HepG2 (cell line): ENCODE results near the gene MTSS2. TPM values are rescaled to one million over a fixed set of nuclear protein-coding genes. Genes with fewer than 3 reads are reported as not detected.
A peak's percentile ranks its signal among the peaks of the same experiment; 100 is the strongest.

ENCODE experiments used
- CC2D1A ChIP-seq: sonication (generic); formaldehyde crosslinking; IDR thresholded peaks from 2 replicates; pipeline ENCODE4 v1.8.1; 2023; ENCODE audit warnings: mild to moderate bottlenecking, missing genetic modification reagents
- FOXK1 ChIP-seq: sonication (generic); formaldehyde crosslinking; IDR thresholded peaks from 2 replicates; pipeline ENCODE4 v1.4.0; 2020; ENCODE audit warnings: low read depth, missing genetic modification reagents, borderline replicate concordance
- MAF1 ChIP-seq: sonication (generic); formaldehyde crosslinking; IDR thresholded peaks from 2 replicates; pipeline ENCODE4 v1.5.0; 2020; ENCODE audit warnings: missing genetic modification reagents, borderline replicate concordance
- MED8 ChIP-seq: sonication (generic); formaldehyde crosslinking; IDR thresholded peaks from 2 replicates; pipeline ENCODE4 v1.8.1; 2023; ENCODE audit warnings: mild to moderate bottlenecking, missing genetic modification reagents; ENCODE audit not compliant: insufficient replicate concordance
- NFE2L1 ChIP-seq: sonication (generic); formaldehyde crosslinking; IDR thresholded peaks from 2 replicates; pipeline ENCODE4 v1.4.0; 2020; ENCODE audit warnings: missing genetic modification reagents, mild to moderate bottlenecking, borderline replicate concordance
- PAF1 ChIP-seq: IDR thresholded peaks from 2 replicates; pipeline ENCODE4 v1.6.1; 2016; ENCODE audit warnings: missing genetic modification reagents, missing compliant biosample characterization
- SNAPC5 ChIP-seq: sonication (generic); formaldehyde crosslinking; IDR thresholded peaks from 2 replicates; pipeline ENCODE4 v1.8.1; 2023; ENCODE audit warnings: mild to moderate bottlenecking, missing genetic modification reagents, borderline replicate concordance
- ZBTB4 ChIP-seq: sonication (generic); formaldehyde crosslinking; IDR thresholded peaks from 2 replicates; pipeline ENCODE4 v1.4.0; 2020; ENCODE audit warnings: missing genetic modification reagents, mild to moderate bottlenecking, borderline replicate concordance
- ZBTB44 ChIP-seq: sonication (generic); formaldehyde crosslinking; IDR thresholded peaks from 2 replicates; pipeline ENCODE4 v1.4.0; 2020; ENCODE audit warnings: missing genetic modification reagents
- ZNF160 ChIP-seq: sonication (generic); formaldehyde crosslinking; IDR thresholded peaks from 2 replicates; pipeline ENCODE4 v1.8.0; 2022; ENCODE audit warnings: mild to moderate bottlenecking, inconsistent platforms, missing genetic modification reagents
- ZNF512 ChIP-seq: sonication (generic); formaldehyde crosslinking; IDR thresholded peaks from 2 replicates; pipeline ENCODE4 v1.4.0; 2020; ENCODE audit warnings: mild to moderate bottlenecking, missing genetic modification reagents
- ZNF598 ChIP-seq: sonication (generic); formaldehyde crosslinking; IDR thresholded peaks from 2 replicates; pipeline ENCODE4 v1.5.1; 2020; ENCODE audit warnings: mild to moderate bottlenecking, missing genetic modification reagents, borderline replicate concordance
- ZNF687 ChIP-seq: sonication (generic); formaldehyde crosslinking; IDR thresholded peaks from 2 replicates; pipeline ENCODE4 v1.5.1; 2020; ENCODE audit warnings: mild to moderate bottlenecking, missing genetic modification reagents, moderate library complexity
- ZNF691 ChIP-seq: sonication (generic); formaldehyde crosslinking; IDR thresholded peaks from 2 replicates; pipeline ENCODE4 v1.4.0; 2020; ENCODE audit warnings: missing genetic modification reagents, low read depth, mild to moderate bottlenecking, borderline replicate concordance
- polyA plus RNA-seq, 8 experiments: library from polyadenylated mRNA; depleted of rRNA in 3 of 8; stranded (reverse) in 7 of 8; unstranded in 1 of 8; fragments of >200 nt; fragmentation: Illumina TruSeq in 4 of 8; extraction: Trizol in 4 of 8; gene quantifications; 2 replicates each; pipeline versions ENCODE4 v1.2.1 to v1.2.3, GENCODE V29; 2011 to 2016; ENCODE audit warnings: low read depth in 4 of 8, missing spikeins in 1 of 8, mixed read lengths in 1 of 8; ENCODE audit not compliant: insufficient read depth in 1 of 8
- total RNA-seq, 5 experiments: library from RNA; depleted of rRNA; stranded (reverse); fragments of >200 nt; fragmentation: Illumina TruSeq; extraction: Trizol; gene quantifications; 2 replicates each; pipeline ENCODE4 v1.2.3, GENCODE V29; 2016; ENCODE audit warnings: low read depth in 1 of 5

MTSS2 gene
- total and polyA plus RNA-seq, 2 of the 13 experiments (the other 11 are each of a cell fraction or from before 2014, with no cell fraction given), result 132 to 242 TPM

GRCh38 chr16:70681382-70682238 lies 4.2 kb downstream of the MTSS2 start (continued):
- TF ChIP-seq ZBTB4 (CRISPR knock-in tag), result peak; percentile 18; the same call in 1 of the 2 replicates
- no peak for TF ChIP-seq NFE2L1 (CRISPR knock-in tag)
- TF ChIP-seq SNAPC5 (CRISPR knock-in tag), result 0 out of 2 replicates have a peak, but pooled peaks have one; percentile 86
- no peak for TF ChIP-seq ZNF691 (CRISPR knock-in tag)
- TF ChIP-seq CC2D1A (CRISPR knock-in tag), result 0 out of 2 replicates have a peak, but pooled peaks have one; percentile 21
- TF ChIP-seq ZNF160, result 0 out of 2 replicates have a peak, but pooled peaks have one; percentile 46
- TF ChIP-seq ZNF687, result peak; percentile 98
- TF ChIP-seq MAF1 (CRISPR knock-in tag), result peak; percentile 87; the same call in 1 of the 2 replicates
- peak; percentile 64; the same call in 1 of the 2 replicates for TF ChIP-seq ZNF598 (CRISPR knock-in tag)
- 0 out of 2 replicates have a peak, but pooled peaks have one; percentile 61 for TF ChIP-seq ZBTB44 (CRISPR knock-in tag)
- no peak for TF ChIP-seq ZNF512 (CRISPR knock-in tag)
- TF ChIP-seq MED8 (CRISPR knock-in tag), result peak; percentile 53
- TF ChIP-seq PAF1 (CRISPR knock-in tag), result peak; percentile 38; the same call in 1 of the 2 replicates
- peak; percentile 26; the same call in 1 of the 2 replicates for TF ChIP-seq FOXK1 (CRISPR knock-in tag)
